ENCODE data around the gene NIPAL1.

Gene NIPAL1

DNA sequence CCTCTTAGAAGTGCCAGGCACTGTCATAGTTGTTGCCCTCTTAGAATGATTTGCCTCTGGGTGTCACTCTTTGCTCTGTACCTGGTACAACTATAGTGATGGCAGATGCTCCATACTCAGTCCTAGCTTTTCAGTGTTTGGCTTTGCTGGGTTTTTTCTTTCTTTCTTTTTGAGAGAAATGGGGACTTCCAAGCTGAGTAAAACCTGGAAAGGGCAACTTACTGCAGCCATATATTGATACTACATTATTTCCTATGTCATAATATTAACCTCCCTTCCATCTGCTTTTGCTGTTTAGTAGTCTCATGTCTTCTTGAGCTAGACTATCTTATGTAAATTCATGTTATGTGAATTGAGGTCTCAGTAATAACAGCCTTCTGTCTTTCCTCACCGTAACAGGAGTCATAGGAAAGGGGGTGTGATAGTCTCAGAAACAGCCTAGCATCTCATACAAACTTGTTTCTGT, 49.0 kb downstream of the NIPAL1 start:
- TF ChIP-seq, protein P1, sequence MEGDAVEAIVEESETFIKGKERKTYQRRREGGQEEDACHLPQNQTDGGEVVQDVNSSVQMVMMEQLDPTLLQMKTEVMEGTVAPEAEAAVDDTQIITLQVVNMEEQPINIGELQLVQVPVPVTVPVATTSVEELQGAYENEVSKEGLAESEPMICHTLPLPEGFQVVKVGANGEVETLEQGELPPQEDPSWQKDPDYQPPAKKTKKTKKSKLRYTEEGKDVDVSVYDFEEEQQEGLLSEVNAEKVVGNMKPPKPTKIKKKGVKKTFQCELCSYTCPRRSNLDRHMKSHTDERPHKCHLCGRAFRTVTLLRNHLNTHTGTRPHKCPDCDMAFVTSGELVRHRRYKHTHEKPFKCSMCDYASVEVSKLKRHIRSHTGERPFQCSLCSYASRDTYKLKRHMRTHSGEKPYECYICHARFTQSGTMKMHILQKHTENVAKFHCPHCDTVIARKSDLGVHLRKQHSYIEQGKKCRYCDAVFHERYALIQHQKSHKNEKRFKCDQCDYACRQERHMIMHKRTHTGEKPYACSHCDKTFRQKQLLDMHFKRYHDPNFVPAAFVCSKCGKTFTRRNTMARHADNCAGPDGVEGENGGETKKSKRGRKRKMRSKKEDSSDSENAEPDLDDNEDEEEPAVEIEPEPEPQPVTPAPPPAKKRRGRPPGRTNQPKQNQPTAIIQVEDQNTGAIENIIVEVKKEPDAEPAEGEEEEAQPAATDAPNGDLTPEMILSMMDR (conservative IDR thresholded peaks at IDR 0.05; ENCODE audit: control insufficient read depth, insufficient read depth, low read depth, low read length): no peak
- no peak overlapping the region for H3K4me3 ChIP-seq (ENCODE audit: control insufficient read depth, low read depth, low read length)
- DNase-seq (ENCODE audit: low read depth): no peak

DNA sequence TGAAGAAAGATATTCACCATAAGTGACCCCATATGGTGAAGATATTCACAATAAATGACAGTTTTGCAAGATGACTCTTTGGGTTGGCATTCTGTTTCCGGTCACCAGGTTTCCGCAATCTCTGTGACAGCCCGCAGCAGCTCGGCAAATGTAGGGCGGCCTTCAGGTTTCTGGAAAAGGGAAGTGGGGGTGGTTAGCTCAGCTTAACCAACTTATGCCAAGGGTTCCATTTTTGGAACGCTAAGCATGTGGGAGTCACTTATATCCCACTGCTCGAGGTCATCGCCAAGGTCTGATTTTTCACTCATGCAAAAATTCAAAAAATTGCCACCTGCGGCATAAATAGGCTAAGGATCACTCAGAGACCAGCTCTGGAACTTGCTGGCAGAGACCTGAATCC, 51.0 kb downstream of the NIPAL1 start:
- H3K4me3 ChIP-seq (ENCODE audit: control insufficient read depth, low read depth, low read length): no peak overlapping the region
- TF ChIP-seq, protein P1 (conservative IDR thresholded peaks at IDR 0.05; ENCODE audit: control insufficient read depth, insufficient read depth, low read depth, low read length): no peak

DNA sequence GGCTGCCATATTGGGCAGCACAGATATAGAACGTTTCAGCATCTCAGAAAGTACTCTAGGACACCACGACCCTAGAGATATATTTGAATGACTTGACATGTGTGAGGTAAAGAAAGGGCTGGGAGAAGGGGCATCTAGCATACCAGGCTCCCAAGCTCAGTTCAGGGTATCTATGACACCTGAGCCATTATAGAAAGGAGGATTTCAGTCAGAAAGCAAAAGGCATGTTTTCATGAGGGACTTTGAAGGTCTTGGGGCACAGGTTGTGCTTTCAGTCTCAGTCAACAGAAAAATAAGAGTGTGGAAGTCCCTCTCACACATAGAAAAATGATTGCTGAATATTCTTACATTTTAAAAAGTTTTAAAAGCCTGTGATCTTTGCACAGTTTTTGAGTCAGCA, 51.6 kb downstream of the NIPAL1 start:
- DNase-seq (ENCODE audit: low read depth): no peak
- TF ChIP-seq, protein P1 (conservative IDR thresholded peaks at IDR 0.05; ENCODE audit: control insufficient read depth, insufficient read depth, low read depth, low read length): no peak
- H3K4me3 ChIP-seq (ENCODE audit: control insufficient read depth, low read depth, low read length): no peak overlapping the region

More for the DNA sequence above, 51.0 kb downstream of the NIPAL1 start:
- no peak for DNase-seq (ENCODE audit: low read depth)

DNA sequence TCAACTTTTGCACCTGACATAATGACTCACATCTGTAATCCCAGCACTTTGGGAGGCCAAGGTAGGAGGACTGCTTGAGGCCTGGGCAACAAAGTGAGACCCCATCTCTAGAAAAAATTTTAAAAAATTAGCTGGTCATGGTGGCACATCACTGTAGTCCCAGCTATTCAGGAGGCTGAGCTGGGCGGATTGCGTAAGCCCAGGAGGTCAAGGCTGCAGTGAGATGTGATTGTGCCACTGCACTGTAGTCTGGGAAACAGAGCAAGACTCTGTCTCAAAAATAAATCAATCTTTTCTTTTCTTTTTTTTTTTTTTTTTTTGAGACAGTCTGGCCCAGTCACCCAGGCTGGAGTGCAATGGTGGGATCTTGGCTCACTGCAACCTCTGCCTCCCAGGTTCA, 52.5 kb downstream of the NIPAL1 start:
- DNase-seq (ENCODE audit: low read depth): no peak
- TF ChIP-seq, protein P1 (conservative IDR thresholded peaks at IDR 0.05; ENCODE audit: control insufficient read depth, insufficient read depth, low read depth, low read length): no peak
- H3K4me3 ChIP-seq (ENCODE audit: control insufficient read depth, low read depth, low read length): no peak overlapping the region

DNA sequence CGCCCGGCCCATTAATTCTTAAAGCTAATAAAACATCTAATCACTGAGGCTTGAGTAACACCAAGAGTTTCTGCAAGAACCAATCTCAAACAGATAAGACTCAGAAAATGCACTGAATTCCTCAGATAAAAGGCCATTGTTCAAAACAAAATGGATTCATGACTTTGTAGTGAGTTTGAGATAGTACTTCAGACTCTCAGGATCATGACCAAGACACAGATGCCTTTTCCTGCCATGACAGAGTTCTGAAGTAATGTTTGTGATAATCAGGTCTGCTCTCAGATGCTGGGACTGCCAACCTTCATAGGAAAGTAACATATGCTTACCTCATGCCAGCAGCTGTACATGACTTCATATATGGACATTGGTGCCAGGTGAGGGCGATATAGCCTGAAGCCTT, 54.6 kb downstream of the NIPAL1 start:
- TF ChIP-seq, protein P1 (conservative IDR thresholded peaks at IDR 0.05; ENCODE audit: control insufficient read depth, insufficient read depth, low read depth, low read length): no peak
- H3K4me3 ChIP-seq (ENCODE audit: control insufficient read depth, low read depth, low read length): no peak overlapping the region
- no peak for DNase-seq (ENCODE audit: low read depth)

DNA sequence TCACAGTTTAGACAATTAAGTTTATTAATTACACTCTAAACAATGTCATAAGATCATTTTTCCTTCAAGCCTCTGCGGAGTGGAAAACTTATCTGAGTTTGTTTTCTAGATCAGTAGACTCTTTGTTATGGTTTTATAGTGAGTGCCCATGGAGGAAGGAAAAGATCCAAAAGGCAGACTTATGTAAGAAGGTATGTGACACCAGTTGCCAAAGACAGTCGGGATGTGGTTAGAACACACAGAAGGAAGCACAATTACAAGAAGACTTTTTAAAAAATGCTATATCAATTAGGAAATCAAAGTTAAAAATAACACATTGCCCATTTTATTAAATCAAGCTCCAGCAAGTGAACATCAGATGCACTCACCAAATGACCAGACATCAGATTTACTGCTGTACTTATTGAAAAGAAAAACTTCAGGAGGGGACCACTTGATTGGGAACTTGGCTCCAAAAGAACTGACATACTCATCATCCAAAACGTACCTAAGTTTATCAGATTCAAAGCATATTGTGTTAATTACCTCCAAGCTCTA, 57.1 kb downstream of the NIPAL1 start:
- TF ChIP-seq, protein P1 (conservative IDR thresholded peaks at IDR 0.05; ENCODE audit: control insufficient read depth, insufficient read depth, low read depth, low read length): no peak
- no peak overlapping the region for H3K4me3 ChIP-seq (ENCODE audit: control insufficient read depth, low read depth, low read length)
- no peak for DNase-seq (ENCODE audit: low read depth)

DNA sequence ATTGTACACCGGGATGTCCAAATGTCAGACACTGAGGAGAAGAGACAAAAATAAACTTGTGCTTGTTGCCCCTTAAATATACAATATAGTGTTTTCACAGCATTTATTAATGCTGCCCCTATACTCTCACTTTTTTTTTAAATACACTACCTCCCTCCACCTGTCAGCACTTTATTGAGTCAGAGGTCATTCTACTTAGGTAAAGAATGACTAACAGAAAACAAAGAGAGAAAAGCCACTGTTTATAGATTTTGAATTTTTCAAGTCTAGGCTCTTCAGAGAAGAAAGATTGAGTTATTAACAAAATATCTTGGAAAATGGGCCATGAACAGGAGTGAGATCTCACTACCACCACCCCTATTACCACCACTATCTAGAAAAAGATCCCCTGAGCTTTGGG, 58.1 kb downstream of the NIPAL1 start:
- TF ChIP-seq, protein P1 (conservative IDR thresholded peaks at IDR 0.05; ENCODE audit: control insufficient read depth, insufficient read depth, low read depth, low read length): no peak

More for the DNA sequence above, 58.1 kb downstream of the NIPAL1 start:
- H3K4me3 ChIP-seq (ENCODE audit: control insufficient read depth, low read depth, low read length): no peak overlapping the region
- DNase-seq (ENCODE audit: low read depth): no peak
